Measurements from ENCODE around the gene FAM118B. TPM values are rescaled to one million over a fixed set of nuclear protein-coding genes. Genes with fewer than 3 reads are reported as not detected.

Gene FAM118B
- total RNA-seq, 1 experiment from 2014 or later, result 40.0 TPM

DNA sequence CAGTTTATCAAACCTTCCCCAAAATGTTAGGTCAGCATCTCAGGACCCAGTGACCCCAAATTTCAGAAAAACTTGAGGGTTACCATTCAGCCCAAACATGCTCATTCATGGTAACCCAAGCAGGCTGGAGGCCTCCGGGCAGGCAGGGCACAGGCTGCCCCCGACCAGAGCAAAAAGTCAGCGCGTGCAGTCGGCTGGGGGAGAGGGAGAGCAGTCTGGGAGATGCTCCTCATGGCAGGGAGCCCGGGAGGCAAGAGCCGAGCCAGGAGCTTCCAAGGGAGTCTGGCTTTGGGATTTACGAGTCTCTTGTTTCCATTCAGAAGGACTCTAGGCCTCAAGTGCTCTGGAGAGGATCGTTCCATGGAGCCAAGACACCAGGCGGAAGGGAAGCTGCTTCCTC is 45.8 kb upstream of the FAM118B start:
- Histone ChIP-seq H2AK5ac (ENCODE audit: insufficient read length, low read length) (no peak overlapping the region), H2BK12ac (ENCODE audit: insufficient read length, low read depth, low read length) (no peak overlapping the region), H3K4ac (ENCODE audit: low read depth, low read length) (no peak overlapping the region), H3K79me2 (ENCODE audit: insufficient read depth, low read length) (no peaks in the 10 kb centered on the region), H3K14ac (ENCODE audit: insufficient read depth, low read length) (no peak overlapping the region), H4K8ac (replicated peaks; ENCODE audit: insufficient read length, low read depth, low read length) (no peak overlapping the region), H2BK15ac (ENCODE audit: low read depth, low read length) (no peak overlapping the region), H3K9ac (ENCODE audit: extremely low read depth, insufficient read length, low read length) (no peak overlapping the region), H3K79me1 (ENCODE audit: insufficient read depth, low read depth, low read length, poor library complexity, severe bottlenecking) (no peaks in the 10 kb centered on the region), H2BK20ac (ENCODE audit: low read depth, low read length, poor library complexity, severe bottlenecking) (no peak overlapping the region), H4K91ac (ENCODE audit: insufficient read length, low read depth, low read length) (no peak overlapping the region), H4K20me1 (ENCODE audit: control insufficient read depth, insufficient read depth, insufficient read length) (no peaks in the 10 kb centered on the region), H3K23me2 (ENCODE audit: insufficient read length, low read depth, low read length, poor library complexity, severe bottlenecking) (no peaks in the 10 kb centered on the region), H3K9me3 (ENCODE audit: control insufficient read depth, low read depth, low read length) (no peaks in the 10 kb centered on the region), H4K5ac (ENCODE audit: insufficient read length, low read depth, low read length) (no peak overlapping the region), H2BK5ac (ENCODE audit: insufficient read length, low read length) (no peak overlapping the region), H2BK120ac (ENCODE audit: low read depth, low read length, poor library complexity, severe bottlenecking) (no peak overlapping the region), H3K23ac (ENCODE audit: insufficient read length, low read depth, low read length) (no peak overlapping the region), H3K4me2 (ENCODE audit: insufficient read depth, insufficient read length, low read length) (no peak overlapping the region), H2AFZ (ENCODE audit: low read length) (no peak overlapping the region), H3K27me3 (ENCODE audit: insufficient read depth, low read length) (no peaks in the 10 kb centered on the region), H3K56ac (ENCODE audit: insufficient read length, low read depth, low read length) (no peak overlapping the region), H3K18ac (ENCODE audit: insufficient read length, low read depth, low read length) (no peak overlapping the region), H3K4me1 (ENCODE audit: insufficient read depth, low read length) (peaks cover 6% of the 10 kb centered on the region; the same call in 1 of the 2 replicates), H3K27ac (ENCODE audit: insufficient read length, low read depth, low read length) (no peak overlapping the region), H3T11ph (ENCODE audit: low read length) (no peak overlapping the region)
- Mint-ChIP-seq H3K4me1 (peaks cover 56 to 68% of the 10 kb centered on the region in 2 experiments), H3K4me3 (no peak overlapping the region), H3K27ac (no peak overlapping the region), H3K27me3 (ENCODE audit: low read depth) (peaks cover 5% of the 10 kb centered on the region), H3K36me3 (ENCODE audit: insufficient read depth in 1 of 3, low read depth in 3 of 3) (no peaks in the 10 kb centered on the region), H3K9me3 (no peaks in the 10 kb centered on the region; a peak in 1 of 5 replicates)
- no peak for DNase-seq
- WGBS (ENCODE audit: extremely low coverage, insufficient read length, low lambda C conversion rate), result no CpG with 5 or more reads among the region's 10 CpGs
- TF ChIP-seq, protein P1, sequence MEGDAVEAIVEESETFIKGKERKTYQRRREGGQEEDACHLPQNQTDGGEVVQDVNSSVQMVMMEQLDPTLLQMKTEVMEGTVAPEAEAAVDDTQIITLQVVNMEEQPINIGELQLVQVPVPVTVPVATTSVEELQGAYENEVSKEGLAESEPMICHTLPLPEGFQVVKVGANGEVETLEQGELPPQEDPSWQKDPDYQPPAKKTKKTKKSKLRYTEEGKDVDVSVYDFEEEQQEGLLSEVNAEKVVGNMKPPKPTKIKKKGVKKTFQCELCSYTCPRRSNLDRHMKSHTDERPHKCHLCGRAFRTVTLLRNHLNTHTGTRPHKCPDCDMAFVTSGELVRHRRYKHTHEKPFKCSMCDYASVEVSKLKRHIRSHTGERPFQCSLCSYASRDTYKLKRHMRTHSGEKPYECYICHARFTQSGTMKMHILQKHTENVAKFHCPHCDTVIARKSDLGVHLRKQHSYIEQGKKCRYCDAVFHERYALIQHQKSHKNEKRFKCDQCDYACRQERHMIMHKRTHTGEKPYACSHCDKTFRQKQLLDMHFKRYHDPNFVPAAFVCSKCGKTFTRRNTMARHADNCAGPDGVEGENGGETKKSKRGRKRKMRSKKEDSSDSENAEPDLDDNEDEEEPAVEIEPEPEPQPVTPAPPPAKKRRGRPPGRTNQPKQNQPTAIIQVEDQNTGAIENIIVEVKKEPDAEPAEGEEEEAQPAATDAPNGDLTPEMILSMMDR (conservative IDR thresholded peaks at IDR 0.05), result no peak
